WERI-Rb-1 (cell line): ENCODE measurements around the gene SSBP2.
"Not testable (repeated sequence)": the region's sequence is repeated elsewhere in the genome, so short reads cannot be mapped to it uniquely, and the experiment has no call there.

Experiments
- DNase-seq: peaks from one replicate; pipeline ENCODE4 v3.0.0-alpha.2; 2020
- H3K27ac ChIP-seq: fragments of 250-450 bp; sonication (Bioruptor Pico); 2 replicates; pipeline ENCODE4 v1.5.1; 2020; ENCODE audit warnings: mild to moderate bottlenecking, moderate library complexity
- H3K27me3 ChIP-seq: fragments of 250-450 bp; sonication (Bioruptor Pico); 2 replicates; pipeline ENCODE4 v1.5.1; 2021; ENCODE audit warnings: mild to moderate bottlenecking, low read depth, moderate library complexity; ENCODE audit not compliant: insufficient read depth, severe bottlenecking
- H3K36me3 ChIP-seq: fragments of 250-450 bp; sonication (Bioruptor Pico); 2 replicates; pipeline ENCODE4 v1.5.1; 2020; ENCODE audit warnings: mild to moderate bottlenecking, moderate library complexity
- H3K4me3 ChIP-seq: 2 replicates; pipeline ENCODE4 v1.5.1; 2011; ENCODE audit warnings: low read depth, mild to moderate bottlenecking, control low read depth, low read length
- H3K9me3 ChIP-seq: fragments of 250-450 bp; sonication (Bioruptor Pico); 2 replicates; pipeline ENCODE4 v1.5.1; 2021; ENCODE audit warnings: mild to moderate bottlenecking, moderate library complexity; ENCODE audit not compliant: severe bottlenecking
- CTCF ChIP-seq: IDR thresholded peaks from 2 replicates; pipeline ENCODE4 v1.5.1; 2011; ENCODE audit warnings: low read depth, mild to moderate bottlenecking, control low read depth, inconsistent platforms, low read length

SSBP2 gene

DNA sequence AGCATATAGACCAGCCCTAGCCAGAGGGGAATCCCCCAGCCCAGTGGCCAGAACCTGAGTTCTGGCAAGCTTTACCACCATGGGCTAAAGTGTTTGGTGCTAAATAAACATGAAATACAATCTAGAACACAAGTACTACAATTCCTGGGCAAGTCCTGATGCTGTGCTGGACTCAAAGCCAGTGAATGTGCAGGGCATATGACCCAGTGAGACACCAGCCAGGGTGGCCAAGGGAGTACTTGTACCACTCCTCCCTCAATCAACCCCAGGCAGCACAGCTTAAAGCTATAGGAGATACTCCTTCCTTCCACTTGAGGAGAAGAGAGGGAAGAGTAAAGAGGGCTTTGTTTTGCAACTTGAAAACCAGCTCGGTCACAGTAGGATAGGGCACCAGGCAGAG, 63.6 kb downstream of the SSBP2 start:
- Histone ChIP-seq H3K36me3 (no peaks in the 10 kb centered on the region), H3K27ac (no peak overlapping the region), H3K9me3 (no peaks in the 10 kb centered on the region), H3K4me3 (no peak overlapping the region), H3K27me3 (no peaks in the 10 kb centered on the region)
- no peak for DNase-seq
- TF ChIP-seq CTCF, result no peak

DNA sequence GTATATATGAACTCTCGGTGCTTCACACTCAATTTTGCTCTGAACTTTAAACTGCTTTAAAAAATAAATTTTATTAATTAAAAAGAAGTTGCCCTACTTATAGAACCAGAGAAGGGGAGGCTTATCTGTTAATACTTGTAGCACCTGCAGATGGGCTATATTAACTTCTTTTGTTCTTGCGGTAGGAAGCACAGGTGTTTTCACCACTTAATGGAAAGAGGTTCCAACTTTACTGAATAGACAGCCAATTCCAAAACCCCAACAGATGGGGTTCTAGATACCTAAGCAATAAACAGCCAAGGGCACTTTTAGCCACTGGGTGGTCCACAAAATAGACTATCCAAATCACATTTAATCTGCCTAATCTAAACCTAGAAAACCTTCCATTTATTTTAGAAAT, 65.4 kb downstream of the SSBP2 start:
- Histone ChIP-seq H3K27me3 (no peaks in the 10 kb centered on the region), H3K9me3 (no peaks in the 10 kb centered on the region), H3K4me3 (no peak overlapping the region), H3K27ac (no peak overlapping the region), H3K36me3 (no peaks in the 10 kb centered on the region)
- DNase-seq, result no peak
- TF ChIP-seq CTCF, result no peak

- no peak overlapping the region for H3K27ac ChIP-seq
- no peak for DNase-seq
- H3K4me3 ChIP-seq, result no peak overlapping the region
- no peak for TF ChIP-seq CTCF
- no peaks in the 10 kb centered on the region for H3K9me3 ChIP-seq
- no peaks in the 10 kb centered on the region for H3K36me3 ChIP-seq
- no peaks in the 10 kb centered on the region for H3K27me3 ChIP-seq
Observed at GRCh38 chr5:81679885-81680284, 71.0 kb downstream of the SSBP2 start.

GRCh38 chr5:81675420-81675819, 75.5 kb downstream of the SSBP2 start:
- DNase-seq, result no peak
- TF ChIP-seq CTCF, result no peak
- H3K36me3 ChIP-seq, result no peaks in the 10 kb centered on the region
- H3K4me3 ChIP-seq, result no peak overlapping the region
- no peak overlapping the region for H3K27ac ChIP-seq
- no peaks in the 10 kb centered on the region for H3K9me3 ChIP-seq
- no peaks in the 10 kb centered on the region for H3K27me3 ChIP-seq

- no peak for TF ChIP-seq CTCF
- no peaks in the 10 kb centered on the region for H3K36me3 ChIP-seq
Observed at GRCh38 chr5:81665795-81666194, 85.1 kb downstream of the SSBP2 start.

GRCh38 chr5:81660624-81661023, 90.3 kb downstream of the SSBP2 start:
- H3K27me3 ChIP-seq, DNase-seq, H3K36me3 ChIP-seq, H3K27ac ChIP-seq, H3K9me3 ChIP-seq, H3K4me3 ChIP-seq: not testable (repeated sequence)

More at GRCh38 chr5:81665795-81666194, 85.1 kb downstream of the SSBP2 start:
- Histone ChIP-seq H3K27ac (no peak overlapping the region), H3K9me3 (no peaks in the 10 kb centered on the region), H3K4me3 (no peak overlapping the region), H3K27me3 (no peaks in the 10 kb centered on the region)
- no peak for DNase-seq
